HCT116 (cell line): ENCODE data around the gene RGN.
A peak's percentile ranks its signal among the peaks of the same experiment; 100 is the strongest.

Experiments used
- CEBPB ChIP-seq: IDR thresholded peaks from 2 replicates; pipeline ENCODE4 v1.6.1; 2012; ENCODE audit warnings: low read depth
- EZH2 ChIP-seq: fragments of 200-600 bp; sonication (generic); IDR thresholded peaks from 2 replicates; pipeline ENCODE4 v1.6.1; 2017; ENCODE audit warnings: antibody characterized with exemption, mixed run types
- JUND ChIP-seq: IDR thresholded peaks from 2 replicates; pipeline ENCODE4 v1.6.1; 2012
- POLR2A ChIP-seq: IDR thresholded peaks from 2 replicates; pipeline ENCODE4 v1.7.0; 2011; ENCODE audit warnings: borderline replicate concordance; ENCODE audit not compliant: insufficient read depth, insufficient read length; ENCODE audit errors: extremely low read depth
- RAD21 ChIP-seq: IDR thresholded peaks from 2 replicates; pipeline ENCODE4 v1.6.1; 2012; ENCODE audit warnings: low read depth, mild to moderate bottlenecking
- SP1 ChIP-seq: IDR thresholded peaks from 2 replicates; pipeline ENCODE4 v1.6.1; 2012; ENCODE audit warnings: low read depth
- SRF ChIP-seq: IDR thresholded peaks from 2 replicates; pipeline ENCODE4 v1.6.1; 2012; ENCODE audit warnings: low read depth
- YY1 ChIP-seq: IDR thresholded peaks from 2 replicates; pipeline ENCODE4 v1.6.1; 2011; ENCODE audit warnings: low read length, low read depth, moderate library complexity, mild to moderate bottlenecking; ENCODE audit not compliant: insufficient replicate concordance; ENCODE audit errors: extremely low read depth
- ZNF274 ChIP-seq: fragments of 200-500 bp; sonication (Bioruptor generic); IDR thresholded peaks from 2 replicates; pipeline ENCODE4 v1.6.1; 2014; ENCODE audit warnings: mild to moderate bottlenecking, low read depth, low read length, inconsistent platforms
- TF ChIP-seq, protein P1 (sequence below), 3 experiments: fragments of 200-600 bp in 1 of 3; sonication (generic) in 1 of 3; IDR thresholded peaks in 2 of 3; conservative IDR thresholded peaks in 1 of 3; 2 replicates each; pipeline ENCODE4 v1.5.1; 2012 to 2017; ENCODE audit warnings: low read depth in 2 of 3, low read length in 2 of 3, antibody characterized with exemption in 1 of 3, borderline replicate concordance in 1 of 3, control low read depth in 1 of 3, mild to moderate bottlenecking in 1 of 3, mixed read lengths in 1 of 3, mixed run types in 1 of 3, moderate library complexity in 1 of 3; ENCODE audit not compliant: insufficient read depth in 1 of 3
- TF ChIP-seq, protein P2 (sequence below): IDR thresholded peaks from 2 replicates; pipeline ENCODE4 v1.6.1; 2012; ENCODE audit warnings: low read depth
- TF ChIP-seq, protein P3 (sequence below): IDR thresholded peaks from 2 replicates; pipeline ENCODE4 v1.6.1; 2012
- TF ChIP-seq, protein P4 (sequence below): IDR thresholded peaks from 2 replicates; pipeline ENCODE4 v1.6.1; 2012

DNA sequence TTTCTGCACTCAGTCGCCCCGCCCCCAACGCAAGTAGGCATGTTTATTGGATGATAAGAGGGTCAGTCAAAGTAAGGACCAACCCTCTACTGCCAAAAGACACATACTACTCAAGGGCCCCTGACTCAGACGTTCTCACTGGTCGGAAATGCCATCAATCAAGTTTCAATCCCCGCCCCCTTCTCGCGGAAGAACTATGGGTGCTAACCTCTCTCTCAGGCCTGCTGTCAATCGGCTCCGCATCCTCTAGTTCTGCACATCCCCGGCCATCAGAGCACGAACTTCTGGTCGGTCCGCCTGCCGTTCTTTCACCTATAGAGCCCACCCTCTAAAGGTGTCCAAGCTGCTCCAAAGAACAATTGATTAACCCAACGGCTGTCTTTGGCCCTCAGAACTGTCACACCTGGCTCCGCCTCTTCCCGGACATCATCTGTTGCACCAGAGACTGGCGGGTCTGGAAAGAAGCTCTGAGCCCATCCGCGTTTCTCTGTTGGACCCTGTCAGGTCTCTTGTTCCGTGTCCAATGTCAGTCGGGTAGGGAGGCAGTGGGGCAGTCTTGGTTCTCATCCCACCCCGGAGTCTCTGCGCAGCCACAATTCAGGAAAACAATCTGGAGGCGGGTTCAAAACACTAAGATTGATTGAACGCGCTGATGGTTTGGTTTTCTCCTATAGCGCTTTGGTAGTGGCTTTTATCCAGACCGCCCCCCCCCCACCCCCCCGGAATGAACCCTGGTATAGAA is 51.1 kb downstream of the RGN start:
- TF ChIP-seq, protein P1, sequence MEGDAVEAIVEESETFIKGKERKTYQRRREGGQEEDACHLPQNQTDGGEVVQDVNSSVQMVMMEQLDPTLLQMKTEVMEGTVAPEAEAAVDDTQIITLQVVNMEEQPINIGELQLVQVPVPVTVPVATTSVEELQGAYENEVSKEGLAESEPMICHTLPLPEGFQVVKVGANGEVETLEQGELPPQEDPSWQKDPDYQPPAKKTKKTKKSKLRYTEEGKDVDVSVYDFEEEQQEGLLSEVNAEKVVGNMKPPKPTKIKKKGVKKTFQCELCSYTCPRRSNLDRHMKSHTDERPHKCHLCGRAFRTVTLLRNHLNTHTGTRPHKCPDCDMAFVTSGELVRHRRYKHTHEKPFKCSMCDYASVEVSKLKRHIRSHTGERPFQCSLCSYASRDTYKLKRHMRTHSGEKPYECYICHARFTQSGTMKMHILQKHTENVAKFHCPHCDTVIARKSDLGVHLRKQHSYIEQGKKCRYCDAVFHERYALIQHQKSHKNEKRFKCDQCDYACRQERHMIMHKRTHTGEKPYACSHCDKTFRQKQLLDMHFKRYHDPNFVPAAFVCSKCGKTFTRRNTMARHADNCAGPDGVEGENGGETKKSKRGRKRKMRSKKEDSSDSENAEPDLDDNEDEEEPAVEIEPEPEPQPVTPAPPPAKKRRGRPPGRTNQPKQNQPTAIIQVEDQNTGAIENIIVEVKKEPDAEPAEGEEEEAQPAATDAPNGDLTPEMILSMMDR (IDR thresholded peaks at IDR 0.05 in 2 of 3, conservative IDR thresholded peaks at IDR 0.05 in 1 of 3; ENCODE audit: borderline replicate concordance in 1 of 3, insufficient read depth in 1 of 3, low read depth in 2 of 3, low read length in 2 of 3), result no peak
- no peak for TF ChIP-seq YY1
- TF ChIP-seq POLR2A, result no peak
- no peak for TF ChIP-seq ZNF274
- TF ChIP-seq, protein P2, sequence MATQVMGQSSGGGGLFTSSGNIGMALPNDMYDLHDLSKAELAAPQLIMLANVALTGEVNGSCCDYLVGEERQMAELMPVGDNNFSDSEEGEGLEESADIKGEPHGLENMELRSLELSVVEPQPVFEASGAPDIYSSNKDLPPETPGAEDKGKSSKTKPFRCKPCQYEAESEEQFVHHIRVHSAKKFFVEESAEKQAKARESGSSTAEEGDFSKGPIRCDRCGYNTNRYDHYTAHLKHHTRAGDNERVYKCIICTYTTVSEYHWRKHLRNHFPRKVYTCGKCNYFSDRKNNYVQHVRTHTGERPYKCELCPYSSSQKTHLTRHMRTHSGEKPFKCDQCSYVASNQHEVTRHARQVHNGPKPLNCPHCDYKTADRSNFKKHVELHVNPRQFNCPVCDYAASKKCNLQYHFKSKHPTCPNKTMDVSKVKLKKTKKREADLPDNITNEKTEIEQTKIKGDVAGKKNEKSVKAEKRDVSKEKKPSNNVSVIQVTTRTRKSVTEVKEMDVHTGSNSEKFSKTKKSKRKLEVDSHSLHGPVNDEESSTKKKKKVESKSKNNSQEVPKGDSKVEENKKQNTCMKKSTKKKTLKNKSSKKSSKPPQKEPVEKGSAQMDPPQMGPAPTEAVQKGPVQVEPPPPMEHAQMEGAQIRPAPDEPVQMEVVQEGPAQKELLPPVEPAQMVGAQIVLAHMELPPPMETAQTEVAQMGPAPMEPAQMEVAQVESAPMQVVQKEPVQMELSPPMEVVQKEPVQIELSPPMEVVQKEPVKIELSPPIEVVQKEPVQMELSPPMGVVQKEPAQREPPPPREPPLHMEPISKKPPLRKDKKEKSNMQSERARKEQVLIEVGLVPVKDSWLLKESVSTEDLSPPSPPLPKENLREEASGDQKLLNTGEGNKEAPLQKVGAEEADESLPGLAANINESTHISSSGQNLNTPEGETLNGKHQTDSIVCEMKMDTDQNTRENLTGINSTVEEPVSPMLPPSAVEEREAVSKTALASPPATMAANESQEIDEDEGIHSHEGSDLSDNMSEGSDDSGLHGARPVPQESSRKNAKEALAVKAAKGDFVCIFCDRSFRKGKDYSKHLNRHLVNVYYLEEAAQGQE, result no peak
- TF ChIP-seq, protein P3, sequence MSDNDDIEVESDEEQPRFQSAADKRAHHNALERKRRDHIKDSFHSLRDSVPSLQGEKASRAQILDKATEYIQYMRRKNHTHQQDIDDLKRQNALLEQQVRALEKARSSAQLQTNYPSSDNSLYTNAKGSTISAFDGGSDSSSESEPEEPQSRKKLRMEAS, result no peak; the same call in 1 of the 2 replicates
- peak; percentile 99 for TF ChIP-seq SP1
- TF ChIP-seq RAD21, result no peak
- no peak for TF ChIP-seq EZH2
- TF ChIP-seq, protein P4, sequence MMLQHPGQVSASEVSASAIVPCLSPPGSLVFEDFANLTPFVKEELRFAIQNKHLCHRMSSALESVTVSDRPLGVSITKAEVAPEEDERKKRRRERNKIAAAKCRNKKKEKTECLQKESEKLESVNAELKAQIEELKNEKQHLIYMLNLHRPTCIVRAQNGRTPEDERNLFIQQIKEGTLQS, result no peak
- TF ChIP-seq CEBPB, result no peak
- no peak for TF ChIP-seq JUND
- TF ChIP-seq SRF, result no peak
